Fibroblast of lung (primary cell): ENCODE data around the gene MACC1.

Experiments
- EZH2 ChIP-seq: IDR thresholded peaks from 2 replicates; pipeline ENCODE4 v1.5.1; 2012; ENCODE audit warnings: low read length, control low read depth, mild to moderate bottlenecking; ENCODE audit errors: missing control alignments
- TF ChIP-seq, protein P1 (sequence below), 2 donors: IDR thresholded peaks in 1 of 2; conservative IDR thresholded peaks in 1 of 2; 1 replicate in 1 of 2; 2 replicates in 1 of 2; pipeline ENCODE4 v1.5.1; 2011 to 2012; ENCODE audit warnings: low read length in 2 of 2, control low read depth in 1 of 2, inconsistent platforms in 1 of 2, low read depth in 1 of 2, mild to moderate bottlenecking in 1 of 2

GRCh38 chr7:20173828-20174227, 43.4 kb downstream of the MACC1 start:
- TF ChIP-seq, protein P1, sequence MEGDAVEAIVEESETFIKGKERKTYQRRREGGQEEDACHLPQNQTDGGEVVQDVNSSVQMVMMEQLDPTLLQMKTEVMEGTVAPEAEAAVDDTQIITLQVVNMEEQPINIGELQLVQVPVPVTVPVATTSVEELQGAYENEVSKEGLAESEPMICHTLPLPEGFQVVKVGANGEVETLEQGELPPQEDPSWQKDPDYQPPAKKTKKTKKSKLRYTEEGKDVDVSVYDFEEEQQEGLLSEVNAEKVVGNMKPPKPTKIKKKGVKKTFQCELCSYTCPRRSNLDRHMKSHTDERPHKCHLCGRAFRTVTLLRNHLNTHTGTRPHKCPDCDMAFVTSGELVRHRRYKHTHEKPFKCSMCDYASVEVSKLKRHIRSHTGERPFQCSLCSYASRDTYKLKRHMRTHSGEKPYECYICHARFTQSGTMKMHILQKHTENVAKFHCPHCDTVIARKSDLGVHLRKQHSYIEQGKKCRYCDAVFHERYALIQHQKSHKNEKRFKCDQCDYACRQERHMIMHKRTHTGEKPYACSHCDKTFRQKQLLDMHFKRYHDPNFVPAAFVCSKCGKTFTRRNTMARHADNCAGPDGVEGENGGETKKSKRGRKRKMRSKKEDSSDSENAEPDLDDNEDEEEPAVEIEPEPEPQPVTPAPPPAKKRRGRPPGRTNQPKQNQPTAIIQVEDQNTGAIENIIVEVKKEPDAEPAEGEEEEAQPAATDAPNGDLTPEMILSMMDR (conservative IDR thresholded peaks at IDR 0.05 in 1 of 2, IDR thresholded peaks at IDR 0.05 in 1 of 2; ENCODE audit: low read depth in 1 of 2, low read length in 2 of 2), result no peak
- no peak for TF ChIP-seq EZH2
